GM19372 (cell line): ENCODE results near the gene PIP5K1B.

Experiments used
- ATAC-seq: cut with Tn5 transposase; IDR thresholded peaks from one replicate; pipeline ENCODE4 v1.9.1; 2021; ENCODE audit warnings: mild to moderate bottlenecking, low read depth, moderate library complexity; ENCODE audit not compliant: unreplicated experiment

PIP5K1B gene

DNA sequence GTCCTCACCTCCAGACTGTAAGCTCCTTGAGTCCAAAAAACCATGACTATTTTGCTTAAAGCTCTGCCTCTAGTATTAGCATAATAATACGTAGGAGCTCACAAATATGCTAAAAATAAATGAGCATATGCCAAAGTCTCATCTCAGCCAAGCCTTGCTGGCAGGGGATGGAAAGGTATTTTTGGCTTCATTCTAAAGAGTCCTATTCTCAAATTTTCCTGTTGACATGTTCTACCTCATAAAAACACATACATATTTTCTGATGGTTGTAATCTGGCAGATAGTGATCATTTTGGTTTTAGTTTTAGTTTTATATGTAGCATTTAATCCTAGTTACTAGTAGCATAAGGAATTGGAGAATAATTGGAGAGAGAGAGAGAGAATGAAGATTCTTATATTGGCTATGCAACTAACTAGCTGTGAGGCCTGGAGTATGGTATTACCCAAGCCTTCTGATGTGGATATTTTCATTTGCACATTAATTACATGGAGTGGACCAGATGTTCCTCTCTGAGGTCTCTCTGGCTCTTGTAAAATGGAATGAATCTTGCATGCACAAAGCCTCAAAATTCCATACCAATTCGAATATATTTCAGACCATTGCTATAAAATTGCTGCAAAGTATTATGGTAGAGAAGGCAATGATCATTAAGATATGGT is 55.8 kb downstream of the PIP5K1B start:
- no peak for ATAC-seq

GRCh38 chr9:68762570-68762969 is 57.5 kb downstream of the PIP5K1B start:
- no peak for ATAC-seq

DNA sequence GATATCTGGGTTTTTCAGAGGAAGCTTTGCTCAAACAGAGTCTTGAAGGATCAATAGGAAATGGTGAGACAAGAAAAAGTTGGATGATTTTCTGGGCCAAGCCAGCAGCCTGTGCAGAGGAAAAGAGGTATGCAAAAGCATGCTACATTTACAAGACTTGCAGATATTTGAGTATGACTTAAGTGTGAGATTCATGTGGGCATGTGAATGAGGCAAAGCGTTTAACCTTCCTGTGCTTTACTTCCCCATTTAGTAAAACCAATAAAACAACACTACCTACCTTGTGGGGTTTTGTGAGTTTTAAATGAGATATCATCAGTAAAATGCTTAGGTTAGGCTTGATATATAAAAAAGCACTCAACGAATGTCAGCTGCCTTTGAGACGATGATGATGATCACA is 58.1 kb downstream of the PIP5K1B start:
- ATAC-seq: no peak

DNA sequence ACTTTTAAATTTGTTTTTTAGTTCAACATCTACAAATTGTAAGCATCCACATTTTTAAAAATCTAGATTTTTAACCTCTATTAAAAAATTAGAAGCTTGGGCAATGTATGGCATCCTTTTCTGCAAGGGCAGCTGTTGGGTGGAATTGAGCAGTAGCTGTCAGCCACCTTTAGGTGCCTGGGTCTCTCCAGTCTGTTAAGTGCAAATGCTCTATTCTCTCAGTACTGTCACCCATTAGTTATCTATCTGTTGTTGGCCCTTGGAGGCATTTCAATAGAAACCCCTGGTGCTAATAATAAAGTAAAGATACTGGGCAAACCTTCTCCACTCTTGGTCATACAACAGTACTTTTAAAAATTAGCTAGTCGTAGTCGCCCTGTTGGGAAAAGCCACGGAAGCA is 63.6 kb downstream of the PIP5K1B start:
- ATAC-seq: no peak

DNA sequence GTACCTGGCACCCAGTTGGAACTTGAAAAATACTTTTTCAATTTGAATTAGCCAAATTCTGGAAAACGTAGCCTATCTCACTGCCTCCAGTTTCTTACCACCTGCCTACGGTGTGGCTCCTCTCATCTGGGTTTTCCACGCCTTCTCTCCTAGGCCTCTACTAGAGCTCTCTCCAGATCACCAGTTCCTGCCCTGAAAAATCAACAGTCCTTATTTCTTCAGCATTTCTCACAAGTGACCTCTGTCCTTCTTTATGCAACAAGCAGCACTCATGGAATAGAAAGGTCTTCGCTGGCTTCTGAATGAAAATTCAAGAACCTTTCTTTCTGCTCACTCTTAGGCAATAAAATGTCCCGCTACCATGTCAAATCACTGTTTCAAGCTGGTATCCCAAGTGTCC is 64.8 kb downstream of the PIP5K1B start:
- ATAC-seq: no peak

DNA sequence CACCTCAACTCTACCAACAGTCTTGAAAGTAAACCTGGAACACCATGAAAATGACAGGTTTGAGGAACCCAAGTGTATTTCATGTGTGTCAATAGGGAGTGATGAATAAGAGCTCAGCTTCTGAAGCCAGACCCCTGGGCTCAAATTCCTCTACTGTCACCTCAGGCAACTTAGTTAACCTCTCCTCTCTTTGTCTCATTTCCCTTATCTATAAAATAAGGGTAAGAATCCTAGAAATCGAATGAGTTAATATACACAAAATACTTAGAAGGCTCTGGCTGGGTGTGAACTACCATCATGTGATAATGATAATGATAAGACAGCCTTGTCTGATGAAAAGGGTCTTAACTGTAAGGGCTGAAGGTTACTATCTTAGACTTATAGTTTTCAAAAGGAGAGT is 66.3 kb downstream of the PIP5K1B start:
- no peak for ATAC-seq

GRCh38 chr9:68775003-68775730 is 70.1 kb downstream of the PIP5K1B start:
- ATAC-seq: no peak

DNA sequence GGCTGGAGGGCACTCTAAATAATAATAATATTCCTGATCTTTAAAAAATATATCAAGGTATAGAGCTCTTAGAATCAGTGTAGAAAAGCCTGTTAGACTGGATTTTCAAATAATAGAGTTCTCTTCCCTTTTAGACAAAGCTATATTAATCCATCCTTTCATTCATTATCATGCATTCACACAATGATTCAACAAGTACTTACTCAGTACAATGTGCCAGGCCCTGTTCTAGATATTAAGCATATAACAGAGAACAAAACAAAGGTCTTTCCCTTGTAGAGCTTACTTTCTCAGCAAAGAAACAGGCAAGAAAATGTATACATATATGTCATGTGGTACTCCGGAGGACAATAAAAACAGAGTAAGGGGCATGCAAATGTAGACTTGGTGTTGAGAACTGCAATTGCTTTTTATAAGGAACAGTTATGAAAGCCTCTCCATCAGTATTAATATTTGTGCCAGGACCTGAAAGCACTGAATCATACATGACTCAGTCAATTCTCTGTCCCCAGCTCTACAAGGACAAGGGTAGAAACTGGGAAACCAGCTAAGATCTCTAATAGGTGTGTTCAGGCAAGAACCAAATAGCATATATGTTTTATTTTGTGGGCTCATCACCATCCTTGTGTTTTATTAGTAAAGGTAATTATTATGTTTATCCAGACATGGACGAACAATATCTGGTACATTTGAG is 72.2 kb downstream of the PIP5K1B start:
- no peak for ATAC-seq

DNA sequence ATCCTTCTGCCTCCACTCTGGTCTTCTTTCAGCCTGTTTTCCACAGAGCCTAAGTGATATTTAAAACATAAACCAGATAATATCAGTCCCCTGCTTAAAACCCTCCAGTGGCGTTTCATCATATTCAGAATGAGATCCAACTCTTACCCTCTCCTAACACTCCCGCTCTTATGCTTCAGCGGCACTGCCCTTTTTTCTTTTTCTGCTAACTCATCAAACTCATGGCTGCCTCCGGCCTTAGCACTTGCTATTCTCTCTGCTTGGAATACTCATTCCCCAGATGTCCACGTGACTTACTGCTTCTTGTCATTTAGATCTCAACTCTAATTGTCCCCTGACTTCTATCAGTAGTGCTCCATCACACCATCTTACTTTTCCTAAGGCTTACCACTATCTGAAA is 73.6 kb downstream of the PIP5K1B start:
- no peak for ATAC-seq

DNA sequence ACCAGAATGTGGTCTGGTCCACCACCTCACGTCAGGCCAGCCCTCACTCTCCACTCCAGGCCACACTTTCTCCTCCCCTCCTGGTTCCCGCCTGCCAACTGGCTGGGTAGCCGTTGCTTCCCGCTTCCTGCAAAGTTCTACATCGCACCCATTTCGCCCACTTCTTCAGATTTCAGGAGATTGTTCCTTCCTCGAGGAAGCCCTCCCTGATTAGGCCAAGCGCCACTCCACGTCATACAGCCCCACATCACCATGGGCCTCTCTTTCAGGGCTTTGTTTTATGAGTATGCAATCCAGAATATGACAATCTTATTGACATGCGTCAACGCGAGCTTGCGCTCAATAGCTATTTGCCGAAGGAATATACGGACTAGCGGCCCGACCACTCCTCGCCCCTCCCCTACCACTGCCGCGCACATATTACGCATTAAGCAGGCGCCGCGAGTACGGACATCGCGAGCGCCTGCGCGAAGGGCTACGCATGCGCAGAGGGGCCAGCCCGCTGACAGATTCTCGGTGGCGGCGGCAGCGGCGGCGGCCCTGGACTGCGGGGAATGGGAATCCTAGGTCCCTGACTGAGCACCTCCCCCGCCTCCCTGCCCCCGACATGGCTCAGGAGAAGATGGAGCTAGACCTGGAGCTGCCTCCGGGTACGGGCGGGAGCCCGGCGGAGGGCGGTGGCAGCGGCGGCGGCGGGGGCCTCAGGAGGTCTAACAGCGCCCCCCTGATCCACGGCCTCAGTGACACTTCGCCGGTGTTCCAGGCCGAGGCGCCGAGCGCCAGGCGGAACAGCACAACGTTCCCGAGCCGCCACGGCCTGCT is 74.7 kb downstream of the PIP5K1B start:
- peak; percentile 80 for ATAC-seq

DNA sequence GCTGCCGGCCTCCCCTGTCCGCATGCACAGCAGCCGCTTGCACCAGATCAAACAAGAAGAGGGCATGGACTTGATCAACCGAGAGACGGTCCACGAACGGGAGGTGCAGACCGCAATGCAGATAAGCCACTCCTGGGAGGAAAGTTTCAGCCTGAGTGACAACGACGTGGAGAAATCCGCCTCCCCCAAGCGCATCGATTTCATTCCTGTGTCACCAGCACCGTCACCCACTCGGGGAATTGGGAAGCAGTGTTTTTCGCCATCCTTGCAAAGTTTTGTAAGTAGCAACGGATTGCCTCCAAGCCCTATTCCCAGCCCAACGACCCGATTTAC is 75.3 kb downstream of the PIP5K1B start:
- ATAC-seq: no peak

- no peak for ATAC-seq
These were observed 75.7 kb downstream of the PIP5K1B start for GRCh38 chr9:68780720-68781119.

GRCh38 chr9:68781928-68782327 is 76.9 kb downstream of the PIP5K1B start:
- ATAC-seq: no peak

DNA sequence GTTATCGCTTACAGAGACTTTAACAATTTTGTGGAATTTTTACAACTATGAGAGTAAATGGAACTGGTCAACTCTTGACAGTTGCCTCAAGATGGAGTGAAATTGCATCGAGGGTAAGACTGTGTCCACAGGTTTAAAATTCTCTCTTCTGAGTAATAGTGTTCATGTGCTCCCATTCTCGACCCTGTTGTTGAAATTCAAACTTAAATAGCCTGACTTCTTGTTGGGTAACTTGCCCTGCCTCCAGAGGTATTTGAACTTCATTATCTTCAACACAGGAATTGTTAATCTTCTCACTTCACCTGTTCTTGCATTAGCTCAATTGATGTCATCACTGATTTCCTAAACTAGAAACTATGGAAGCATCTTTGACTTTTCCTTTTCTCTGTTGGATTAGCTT is 77.5 kb downstream of the PIP5K1B start:
- ATAC-seq: no peak

DNA sequence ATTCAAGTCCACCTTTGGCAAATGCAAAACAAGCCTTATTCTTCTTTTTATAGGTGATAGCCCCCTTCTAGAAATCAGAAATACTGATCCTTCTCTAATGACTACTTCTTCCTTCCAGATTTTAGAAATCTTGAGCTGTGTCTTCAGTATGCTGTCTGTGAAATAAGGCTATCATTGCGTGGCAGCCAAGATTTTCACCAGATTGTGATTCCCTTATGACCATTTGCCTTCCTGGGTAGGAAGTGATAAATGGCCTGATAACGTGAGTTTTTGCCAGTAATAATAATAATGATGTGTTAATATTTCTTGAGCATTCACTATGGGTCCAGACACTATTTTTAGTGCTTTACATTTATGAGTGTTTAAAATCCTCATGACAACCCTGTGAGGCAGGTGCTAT is 80.9 kb downstream of the PIP5K1B start:
- no peak for ATAC-seq

DNA sequence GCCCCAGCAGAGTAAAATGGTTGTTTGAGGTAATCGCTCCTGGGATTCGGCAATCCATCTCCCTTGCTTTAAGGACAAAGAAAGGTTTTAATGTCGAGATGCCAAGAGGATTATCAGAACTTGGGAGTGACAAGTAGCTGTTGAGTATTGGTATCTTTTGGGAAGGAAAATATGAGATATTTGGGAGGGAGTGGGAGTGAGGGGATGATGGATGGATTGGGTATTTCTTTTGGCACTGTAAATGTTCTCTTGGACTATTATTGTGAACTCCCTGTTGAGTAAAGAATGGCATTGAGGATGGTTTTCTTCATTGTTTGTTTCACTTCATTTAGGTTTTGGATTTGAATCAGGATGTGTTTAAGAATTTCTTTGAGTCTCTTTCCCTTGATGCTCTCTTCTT is 86.1 kb downstream of the PIP5K1B start:
- ATAC-seq: no peak

DNA sequence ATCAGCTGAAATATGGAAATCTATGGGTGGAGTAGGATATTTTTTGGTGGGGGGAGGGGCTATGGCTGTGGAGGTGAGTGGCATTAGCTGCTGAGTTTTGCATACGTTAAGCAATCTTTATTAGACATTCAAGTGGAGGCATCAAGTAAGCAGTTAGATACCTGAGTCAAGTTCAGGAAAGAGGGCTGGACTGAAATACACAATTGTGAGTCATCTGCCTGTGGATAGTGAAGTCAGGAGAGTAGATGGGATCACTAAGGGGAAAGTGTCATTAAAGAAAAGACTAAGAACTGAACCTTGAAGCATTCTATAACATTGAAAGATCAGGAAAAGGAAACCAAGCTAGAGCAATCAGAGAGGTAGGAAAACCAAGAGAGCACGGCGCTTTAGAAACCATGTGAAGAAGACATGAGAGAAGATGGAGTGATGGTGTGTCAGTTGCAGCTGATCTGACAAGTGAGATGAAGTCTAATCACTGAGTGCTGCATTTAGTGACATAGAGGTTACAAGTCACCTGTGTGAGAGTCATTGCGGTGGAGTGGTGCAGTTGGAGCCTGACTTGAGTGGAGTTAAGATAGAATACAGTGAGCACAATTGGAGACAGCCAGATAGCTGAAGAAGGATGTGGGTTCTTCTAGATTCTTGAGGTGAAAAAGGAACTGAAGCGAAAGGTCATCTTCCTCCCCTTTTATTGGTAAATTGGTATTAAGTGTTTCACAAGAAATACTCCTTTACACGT is 88.7 kb downstream of the PIP5K1B start:
- ATAC-seq: no peak

- no peak for ATAC-seq
These were observed 89.9 kb downstream of the PIP5K1B start for GRCh38 chr9:68794898-68795297.

DNA sequence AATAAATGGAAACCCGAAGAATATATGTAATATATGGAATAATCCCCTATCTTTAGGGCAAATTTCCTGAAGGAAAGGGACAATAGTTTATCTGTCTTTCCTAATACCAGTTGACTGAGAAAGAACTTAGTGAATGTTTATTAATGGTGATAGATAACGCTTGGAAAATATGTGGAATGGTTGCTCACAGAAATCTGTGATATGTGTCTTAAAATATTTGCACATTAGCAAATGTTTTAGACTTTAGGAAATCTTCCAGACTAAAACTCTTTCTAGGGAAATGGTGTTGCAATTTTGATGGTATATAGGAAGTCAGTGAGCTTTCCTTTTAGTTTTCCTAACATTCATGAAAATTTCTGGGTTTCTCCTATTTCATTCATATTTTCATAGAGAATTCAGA is 90.4 kb downstream of the PIP5K1B start:
- no peak for ATAC-seq

- no peak for ATAC-seq
These were observed 92.1 kb downstream of the PIP5K1B start for GRCh38 chr9:68797116-68797515.
